ENCODE results near the gene DMRT1. TPM values are rescaled to one million over a fixed set of nuclear protein-coding genes. Genes with fewer than 3 reads are reported as not detected.

Gene DMRT1
- total and polyA plus RNA-seq, 3 experiments from 2014 or later, result not detected

- ChIA-PET CTCF (no interaction called here), POLR2A (no interaction called here)
- H3K4me3 ChIP-seq (ENCODE audit: low read length), result no peak overlapping the region
- Mint-ChIP-seq H3K36me3 (no peaks in the 10 kb centered on the region), H3K4me1 (peaks cover 0 to 4% (median 2%) of the 10 kb centered on the region in 3 donors), H3K27me3 (peaks cover 5 to 56% of the 10 kb centered on the region in 2 donors), H3K9me3 (no peaks in the 10 kb centered on the region), H3K27ac (no peak overlapping the region), H3K4me3 (no peak overlapping the region)
- no peaks in the 10 kb centered on the region for H3K4me1 ChIP-seq (ENCODE audit: insufficient read depth, low read length)
- H3K27ac ChIP-seq (ENCODE audit: low read depth, low read length), result no peak overlapping the region
- no peaks in the 10 kb centered on the region for H3K36me3 ChIP-seq (ENCODE audit: insufficient read depth, low read length)
- H3K27me3 ChIP-seq (ENCODE audit: insufficient read depth, low read length, poor library complexity, severe bottlenecking), result no peaks in the 10 kb centered on the region
- DNase-seq, result no peak
- H3K9me3 ChIP-seq (ENCODE audit: low read length), result no peaks in the 10 kb centered on the region
Measured at GRCh38 chr9:1007312-1007711, 165.8 kb downstream of the DMRT1 start.

GRCh38 chr9:1008216-1008615, 166.7 kb downstream of the DMRT1 start:
- no peak overlapping the region for H3K4me3 ChIP-seq (ENCODE audit: low read length)
- no peak overlapping the region for H3K4me3 Mint-ChIP-seq
- no peak overlapping the region for H3K27ac ChIP-seq (ENCODE audit: low read depth, low read length)
- H3K36me3 ChIP-seq (ENCODE audit: insufficient read depth, low read length), result no peaks in the 10 kb centered on the region
- ChIA-PET CTCF (no interaction called here), POLR2A (no interaction called here)
- H3K27ac Mint-ChIP-seq, result no peak overlapping the region
- no peaks in the 10 kb centered on the region for H3K4me1 ChIP-seq (ENCODE audit: insufficient read depth, low read length)
- DNase-seq, result no peak
- peaks cover 0 to 4% (median 2%) of the 10 kb centered on the region in 3 donors for H3K4me1 Mint-ChIP-seq
- H3K9me3 Mint-ChIP-seq, result peaks cover 0 to 2% (median 0%) of the 10 kb centered on the region in 5 donors
- H3K9me3 ChIP-seq (ENCODE audit: low read length), result no peaks in the 10 kb centered on the region
- H3K27me3 Mint-ChIP-seq, result peaks cover 7 to 56% of the 10 kb centered on the region in 2 donors
- H3K36me3 Mint-ChIP-seq, result no peaks in the 10 kb centered on the region
- no peaks in the 10 kb centered on the region for H3K27me3 ChIP-seq (ENCODE audit: insufficient read depth, low read length, poor library complexity, severe bottlenecking)

- Histone ChIP-seq H3K9me3 (ENCODE audit: low read length) (no peaks in the 10 kb centered on the region), H3K27me3 (ENCODE audit: insufficient read depth, low read length, poor library complexity, severe bottlenecking) (no peaks in the 10 kb centered on the region), H3K4me3 (ENCODE audit: low read length) (no peak overlapping the region), H3K27ac (ENCODE audit: low read depth, low read length) (no peak overlapping the region), H3K36me3 (ENCODE audit: insufficient read depth, low read length) (no peaks in the 10 kb centered on the region), H3K4me1 (ENCODE audit: insufficient read depth, low read length) (no peaks in the 10 kb centered on the region)
- Mint-ChIP-seq H3K9me3 (peaks cover 0 to 2% (median 0%) of the 10 kb centered on the region in 5 donors), H3K27me3 (peaks cover 7 to 52% of the 10 kb centered on the region in 2 donors), H3K4me1 (peaks cover 0 to 4% (median 2%) of the 10 kb centered on the region in 3 donors), H3K36me3 (no peaks in the 10 kb centered on the region), H3K27ac (no peak overlapping the region), H3K4me3 (no peak overlapping the region)
- CTCF ChIA-PET, result no interaction called here
- DNase-seq, result peak; percentile 40 to 66 (median 50)
- POLR2A ChIA-PET, result no interaction called here
Measured at GRCh38 chr9:1009101-1009707, 167.7 kb downstream of the DMRT1 start.

GRCh38 chr9:1013021-1013420, 171.5 kb downstream of the DMRT1 start:
- no peaks in the 10 kb centered on the region for H3K36me3 Mint-ChIP-seq
- Histone ChIP-seq H3K27ac (ENCODE audit: low read depth, low read length) (no peak overlapping the region), H3K4me3 (ENCODE audit: low read length) (no peak overlapping the region), H3K4me1 (ENCODE audit: insufficient read depth, low read length) (no peaks in the 10 kb centered on the region), H3K9me3 (ENCODE audit: low read length) (no peaks in the 10 kb centered on the region), H3K27me3 (ENCODE audit: insufficient read depth, low read length, poor library complexity, severe bottlenecking) (no peaks in the 10 kb centered on the region), H3K36me3 (ENCODE audit: insufficient read depth, low read length) (no peaks in the 10 kb centered on the region)
- peak overlapping the region in 1 of 8 donors; percentile 5 for H3K27ac Mint-ChIP-seq
- ChIA-PET POLR2A (no interaction called here), CTCF (no interaction called here)
- H3K27me3 Mint-ChIP-seq, result peaks cover 8 to 37% of the 10 kb centered on the region in 2 donors
- H3K4me1 Mint-ChIP-seq, result peaks cover 0 to 4% (median 2%) of the 10 kb centered on the region in 3 donors
- H3K4me3 Mint-ChIP-seq, result no peak overlapping the region
- H3K9me3 Mint-ChIP-seq, result peaks cover 0 to 2% (median 0%) of the 10 kb centered on the region in 5 donors
- no peak for DNase-seq

GRCh38 chr9:1014225-1014624, 172.7 kb downstream of the DMRT1 start:
- DNase-seq, result no peak
- CTCF ChIA-PET, result no interaction called here

GRCh38 chr9:1014640-1015039, 173.1 kb downstream of the DMRT1 start:
- Histone ChIP-seq H3K9me3 (ENCODE audit: low read length) (no peaks in the 10 kb centered on the region), H3K27me3 (ENCODE audit: insufficient read depth, low read length, poor library complexity, severe bottlenecking) (no peaks in the 10 kb centered on the region), H3K36me3 (ENCODE audit: insufficient read depth, low read length) (no peaks in the 10 kb centered on the region), H3K4me3 (ENCODE audit: low read length) (no peak overlapping the region), H3K4me1 (ENCODE audit: insufficient read depth, low read length) (no peaks in the 10 kb centered on the region), H3K27ac (ENCODE audit: low read depth, low read length) (no peak overlapping the region)
- H3K27me3 Mint-ChIP-seq, result peaks cover 14 to 35% of the 10 kb centered on the region in 2 donors
- H3K36me3 Mint-ChIP-seq, result no peaks in the 10 kb centered on the region
- ChIA-PET POLR2A (no interaction called here), CTCF (no interaction called here)
- no peaks in the 10 kb centered on the region for H3K4me1 Mint-ChIP-seq
- peaks cover 0 to 2% (median 0%) of the 10 kb centered on the region in 5 donors for H3K9me3 Mint-ChIP-seq
- DNase-seq, result no peak
- H3K27ac Mint-ChIP-seq, result no peak overlapping the region
- no peak overlapping the region for H3K4me3 Mint-ChIP-seq

More at GRCh38 chr9:1014225-1014624, 172.7 kb downstream of the DMRT1 start:
- Histone ChIP-seq H3K4me3 (ENCODE audit: low read length) (no peak overlapping the region), H3K27me3 (ENCODE audit: insufficient read depth, low read length, poor library complexity, severe bottlenecking) (no peaks in the 10 kb centered on the region), H3K9me3 (ENCODE audit: low read length) (no peaks in the 10 kb centered on the region), H3K4me1 (ENCODE audit: insufficient read depth, low read length) (no peaks in the 10 kb centered on the region), H3K36me3 (ENCODE audit: insufficient read depth, low read length) (no peaks in the 10 kb centered on the region), H3K27ac (ENCODE audit: low read depth, low read length) (no peak overlapping the region)
- POLR2A ChIA-PET, result no interaction called here
- no peak overlapping the region for H3K27ac Mint-ChIP-seq
- no peak overlapping the region for H3K4me3 Mint-ChIP-seq
- H3K36me3 Mint-ChIP-seq, result no peaks in the 10 kb centered on the region
- peaks cover 0 to 3% (median 0%) of the 10 kb centered on the region in 3 donors for H3K4me1 Mint-ChIP-seq
- H3K27me3 Mint-ChIP-seq, result peaks cover 11 to 37% of the 10 kb centered on the region in 2 donors
- H3K9me3 Mint-ChIP-seq, result peaks cover 0 to 2% (median 0%) of the 10 kb centered on the region in 5 donors

GRCh38 chr9:1018121-1018520, 176.6 kb downstream of the DMRT1 start:
- CTCF ChIA-PET, result no interaction called here

More at GRCh38 chr9:1018121-1018520, 176.6 kb downstream of the DMRT1 start:
- H3K9me3 Mint-ChIP-seq, result peaks cover 0 to 2% (median 0%) of the 10 kb centered on the region in 5 donors
- H3K36me3 ChIP-seq (ENCODE audit: insufficient read depth, low read length), result no peaks in the 10 kb centered on the region
- no peak overlapping the region for H3K27ac ChIP-seq (ENCODE audit: low read depth, low read length)
- no peaks in the 10 kb centered on the region for H3K4me1 Mint-ChIP-seq
- H3K27me3 ChIP-seq (ENCODE audit: insufficient read depth, low read length, poor library complexity, severe bottlenecking), result no peaks in the 10 kb centered on the region
- H3K27me3 Mint-ChIP-seq, result peaks cover 21 to 37% of the 10 kb centered on the region in 2 donors
- H3K9me3 ChIP-seq (ENCODE audit: low read length), result no peaks in the 10 kb centered on the region
- no peak overlapping the region for H3K4me3 Mint-ChIP-seq
- H3K4me3 ChIP-seq (ENCODE audit: low read length), result no peak overlapping the region
- no peak overlapping the region for H3K27ac Mint-ChIP-seq
- H3K36me3 Mint-ChIP-seq, result no peaks in the 10 kb centered on the region
- POLR2A ChIA-PET, result no interaction called here
- H3K4me1 ChIP-seq (ENCODE audit: insufficient read depth, low read length), result no peaks in the 10 kb centered on the region
- no peak for DNase-seq

Data from CD8-positive, alpha-beta memory T cell (primary cell).